Activated CD8-positive, alpha-beta T cell treated with anti-CD3 and anti-CD28 coated beads for 36 hours (primary cell): ENCODE measurements around the gene PLA2G2D. TPM values are rescaled to one million over a fixed set of nuclear protein-coding genes. Genes with fewer than 3 reads are reported as not detected.

ENCODE experiments used
- ATAC-seq: fragments of 200-7000 bp; cut with Tn5 transposase; one replicate; pipeline ENCODE4 v1.10.0; 2021; ENCODE audit warnings: mild to moderate bottlenecking, moderate library complexity
- CTCF ChIA-PET: fragments of 350-600 bp; sonication (Branson Sonifier 250); formaldehyde crosslinking; loops from one replicate; lab custom pipeline; 2021; ENCODE audit warnings: antibody characterized with exemption; lab: Charles Lee
- POLR2A ChIA-PET: fragments of 350-600 bp; sonication (Branson Sonifier 250); formaldehyde crosslinking; loops from one replicate; lab custom pipeline; 2021; ENCODE audit warnings: antibody characterized with exemption; lab: Charles Lee
- DNase-seq: peaks from one replicate; pipeline ENCODE4 v3.0.0-alpha.2; 2020
- H3K27ac Mint-ChIP-seq: one replicate; pipeline ENCODE4 v1.8.0; 2021; ENCODE audit warnings: mild to moderate bottlenecking, mixed read lengths
- H3K27me3 Mint-ChIP-seq: one replicate; pipeline ENCODE4 v1.8.0; 2021; ENCODE audit warnings: mixed read lengths
- H3K36me3 Mint-ChIP-seq: one replicate; pipeline ENCODE4 v1.8.0; 2021; ENCODE audit warnings: low read depth, mixed read lengths
- H3K4me1 Mint-ChIP-seq: one replicate; pipeline ENCODE4 v1.8.0; 2021; ENCODE audit warnings: low read depth, mixed read lengths
- H3K4me3 Mint-ChIP-seq: one replicate; pipeline ENCODE4 v1.8.0; 2021; ENCODE audit warnings: mild to moderate bottlenecking, moderate library complexity, mixed read lengths
- H3K9me3 Mint-ChIP-seq: one replicate; pipeline ENCODE4 v1.8.0; 2021; ENCODE audit warnings: mixed read lengths
- intact Hi-C: fragments of 100-400 bp; cut with micrococcal nuclease; formaldehyde crosslinking; loops from one replicate; pipeline ENCODE4 v1.10.0; 2022
- total RNA-seq, 2 experiments: library from RNA; stranded (reverse); gene quantifications; one replicate each; pipeline ENCODE4 v1.2.3, GENCODE V29; 2021
- TF ChIP-seq, protein P1 (sequence below): fragments of 200-600 bp; IDR thresholded peaks from one replicate; pipeline ENCODE4 v1.8.0; 2022; ENCODE audit warnings: antibody characterized with exemption, mild to moderate bottlenecking

The PLA2G2D gene
- total RNA-seq, 2 experiments from 2014 or later = not detected

- H3K36me3 Mint-ChIP-seq = no peaks in the 10 kb centered on the region
- no peak overlapping the region for H3K4me3 Mint-ChIP-seq
- H3K4me1 Mint-ChIP-seq = no peaks in the 10 kb centered on the region
- intact Hi-C loops = no loop called here
- DNase-seq (no peak), ATAC-seq (no peak)
- no peak overlapping the region for H3K27ac Mint-ChIP-seq
- POLR2A ChIA-PET = interaction anchor here (1.1 kb wide), 1 partner anchor 22 kb away, joined by 3 read pairs; no protein-coding TSS in a partner anchor
- peaks cover 8% of the 10 kb centered on the region for H3K27me3 Mint-ChIP-seq
- no peaks in the 10 kb centered on the region for H3K9me3 Mint-ChIP-seq
- CTCF ChIA-PET = interaction anchor here (0.7 kb wide), 1 partner anchor 174 kb away, joined by 3 read pairs; no protein-coding TSS in a partner anchor
- TF ChIP-seq, protein P1, sequence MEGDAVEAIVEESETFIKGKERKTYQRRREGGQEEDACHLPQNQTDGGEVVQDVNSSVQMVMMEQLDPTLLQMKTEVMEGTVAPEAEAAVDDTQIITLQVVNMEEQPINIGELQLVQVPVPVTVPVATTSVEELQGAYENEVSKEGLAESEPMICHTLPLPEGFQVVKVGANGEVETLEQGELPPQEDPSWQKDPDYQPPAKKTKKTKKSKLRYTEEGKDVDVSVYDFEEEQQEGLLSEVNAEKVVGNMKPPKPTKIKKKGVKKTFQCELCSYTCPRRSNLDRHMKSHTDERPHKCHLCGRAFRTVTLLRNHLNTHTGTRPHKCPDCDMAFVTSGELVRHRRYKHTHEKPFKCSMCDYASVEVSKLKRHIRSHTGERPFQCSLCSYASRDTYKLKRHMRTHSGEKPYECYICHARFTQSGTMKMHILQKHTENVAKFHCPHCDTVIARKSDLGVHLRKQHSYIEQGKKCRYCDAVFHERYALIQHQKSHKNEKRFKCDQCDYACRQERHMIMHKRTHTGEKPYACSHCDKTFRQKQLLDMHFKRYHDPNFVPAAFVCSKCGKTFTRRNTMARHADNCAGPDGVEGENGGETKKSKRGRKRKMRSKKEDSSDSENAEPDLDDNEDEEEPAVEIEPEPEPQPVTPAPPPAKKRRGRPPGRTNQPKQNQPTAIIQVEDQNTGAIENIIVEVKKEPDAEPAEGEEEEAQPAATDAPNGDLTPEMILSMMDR = no peak
These were observed 23.5 kb downstream of the PLA2G2D start for GRCh38 chr1:20095564-20096434.

DNA sequence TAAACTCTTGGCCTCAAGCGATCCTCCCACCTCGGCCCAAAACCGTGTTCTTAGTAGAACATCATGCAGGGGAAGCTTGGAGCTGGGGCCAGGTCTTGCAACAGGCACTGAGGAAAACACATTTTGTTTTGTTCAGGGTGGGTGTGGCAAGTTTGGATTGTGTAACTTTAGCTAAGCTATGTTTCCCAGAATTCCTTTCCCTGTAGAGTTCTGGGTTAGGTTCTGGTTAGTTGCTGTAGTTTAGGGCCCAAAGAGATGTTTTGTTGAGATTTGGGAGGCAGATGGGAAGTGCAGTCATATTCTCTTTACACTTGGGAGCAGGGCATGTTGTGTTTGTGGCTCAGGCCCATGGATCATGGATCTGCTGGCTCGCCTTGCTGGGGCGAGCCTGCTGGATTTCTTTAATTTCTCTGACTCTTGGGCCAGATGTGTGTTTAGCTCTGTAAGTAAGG lies 25.4 kb downstream of the PLA2G2D start:
- Mint-ChIP-seq H3K36me3 (no peaks in the 10 kb centered on the region), H3K4me1 (no peaks in the 10 kb centered on the region), H3K9me3 (no peaks in the 10 kb centered on the region), H3K27me3 (peaks cover 8% of the 10 kb centered on the region), H3K4me3 (no peak overlapping the region), H3K27ac (no peak overlapping the region)
- intact Hi-C loops = no loop called here
- CTCF ChIA-PET = no interaction called here
- TF ChIP-seq, protein P1 = no peak
- ATAC-seq (no peak), DNase-seq (no peak)
- POLR2A ChIA-PET = no interaction called here

GRCh38 chr1:20093303-20093702 lies 26.0 kb downstream of the PLA2G2D start:
- Mint-ChIP-seq H3K4me1 (no peaks in the 10 kb centered on the region), H3K27ac (no peak overlapping the region), H3K27me3 (peaks cover 8% of the 10 kb centered on the region), H3K9me3 (no peaks in the 10 kb centered on the region), H3K4me3 (no peak overlapping the region), H3K36me3 (no peaks in the 10 kb centered on the region)
- POLR2A ChIA-PET = no interaction called here
- no peak for ATAC-seq
- intact Hi-C loops = no loop called here
- TF ChIP-seq, protein P1 = no peak
- DNase-seq = no peak
- CTCF ChIA-PET = no interaction called here

- Mint-ChIP-seq H3K9me3 (no peaks in the 10 kb centered on the region), H3K27ac (no peak overlapping the region), H3K4me1 (no peaks in the 10 kb centered on the region), H3K27me3 (peaks cover 8% of the 10 kb centered on the region), H3K4me3 (no peak overlapping the region), H3K36me3 (no peaks in the 10 kb centered on the region)
- DNase-seq = no peak
- intact Hi-C loops = no loop called here
- TF ChIP-seq, protein P1 = no peak
- POLR2A ChIA-PET = interaction anchor here (0.6 kb wide), 1 partner anchor 196 kb away, joined by 3 read pairs; no protein-coding TSS in a partner anchor
- CTCF ChIA-PET = no interaction called here
- no peak for ATAC-seq
These were observed 28.7 kb downstream of the PLA2G2D start for GRCh38 chr1:20090641-20091040.

GRCh38 chr1:20090119-20090518 lies 29.2 kb downstream of the PLA2G2D start:
- Mint-ChIP-seq H3K27ac (no peak overlapping the region), H3K4me1 (no peaks in the 10 kb centered on the region), H3K27me3 (peaks cover 8% of the 10 kb centered on the region), H3K4me3 (no peak overlapping the region), H3K9me3 (no peaks in the 10 kb centered on the region), H3K36me3 (no peaks in the 10 kb centered on the region)
- TF ChIP-seq, protein P1 = no peak
- DNase-seq (no peak), ATAC-seq (no peak)
- intact Hi-C loops = no loop called here
- POLR2A ChIA-PET = interaction anchor here (0.6 kb wide), 1 partner anchor 196 kb away, joined by 3 read pairs; no protein-coding TSS in a partner anchor
- CTCF ChIA-PET = no interaction called here
